HG02642 (cell line): ENCODE results near the gene TMEM11.
"Not testable (repeated sequence)": the region's sequence is repeated elsewhere in the genome, so short reads cannot be mapped to it uniquely, and the experiment has no call there.

Source experiments
- ATAC-seq: cut with Tn5 transposase; IDR thresholded peaks from one replicate; pipeline ENCODE4 v1.9.1; 2021; ENCODE audit warnings: mild to moderate bottlenecking; ENCODE audit not compliant: unreplicated experiment, poor library complexity

Gene TMEM11

DNA sequence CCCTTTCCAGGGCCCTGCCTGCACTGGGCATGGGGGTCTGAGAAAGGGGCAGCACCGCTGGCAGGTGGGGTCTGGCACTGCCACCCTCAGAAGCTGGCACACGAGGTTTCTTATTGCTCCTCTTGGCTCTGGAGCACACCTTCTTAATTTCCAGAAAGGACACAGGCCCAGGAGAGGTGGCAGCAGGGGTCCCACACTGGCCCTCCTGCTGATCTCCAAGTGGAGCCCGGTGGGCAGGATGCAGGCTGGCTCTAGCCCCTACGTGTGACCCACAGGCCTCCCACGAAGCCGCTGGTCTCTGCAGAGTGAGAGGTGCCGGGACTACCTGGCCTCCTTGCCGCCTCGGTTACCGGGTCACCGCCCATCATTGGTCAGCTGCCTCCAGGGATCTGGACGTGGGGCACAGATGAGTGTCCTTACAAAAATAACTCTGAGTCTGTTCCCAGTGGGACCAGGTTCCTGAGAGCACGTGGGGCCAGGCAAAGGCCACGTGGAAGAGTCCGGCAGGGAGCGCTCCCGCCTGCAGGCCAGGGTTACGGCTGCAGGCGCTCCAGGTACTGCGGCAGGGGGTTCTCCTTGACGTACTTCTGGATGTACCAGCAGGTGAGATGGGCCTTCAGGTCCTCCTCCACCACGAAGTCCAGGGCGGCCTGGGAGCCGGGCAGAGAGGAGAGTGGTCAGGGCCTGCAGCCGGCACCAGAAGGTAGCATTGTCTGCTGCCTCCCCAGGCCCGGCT, 29.0 kb upstream of the TMEM11 start:
- ATAC-seq: no peak

DNA sequence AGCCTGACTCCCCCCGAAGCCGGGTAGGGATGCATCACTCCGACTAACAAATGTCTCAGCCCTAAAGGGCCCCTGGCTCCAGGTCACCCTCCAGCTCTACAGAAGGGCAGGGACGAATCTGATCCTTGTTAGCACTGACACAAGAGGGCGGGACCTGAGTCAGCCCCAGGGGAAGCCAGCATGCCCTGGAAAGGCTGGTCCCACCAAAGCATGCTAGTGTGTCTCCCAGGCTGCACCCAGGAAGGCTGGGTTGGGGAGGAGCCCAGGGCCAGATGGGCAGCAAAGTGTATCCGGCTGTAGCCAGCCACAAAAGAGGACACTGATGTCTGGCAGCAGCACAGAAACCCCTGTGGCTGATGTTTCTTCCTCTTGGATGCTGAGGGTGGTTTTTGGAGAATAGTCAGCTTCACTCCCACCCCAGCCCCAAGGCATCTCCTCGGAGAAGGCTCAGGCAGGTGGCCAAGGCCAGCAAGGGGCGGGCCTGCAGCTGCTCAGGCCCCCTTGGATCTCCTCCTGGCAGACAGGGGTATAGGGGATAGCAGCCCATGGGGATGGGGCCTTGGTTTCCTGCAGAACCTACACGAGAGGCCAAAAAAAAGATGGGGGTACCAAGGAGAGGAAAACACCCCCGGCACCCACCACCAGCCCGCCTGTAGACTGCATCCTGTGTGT, 28.2 kb upstream of the TMEM11 start:
- no peak for ATAC-seq

DNA sequence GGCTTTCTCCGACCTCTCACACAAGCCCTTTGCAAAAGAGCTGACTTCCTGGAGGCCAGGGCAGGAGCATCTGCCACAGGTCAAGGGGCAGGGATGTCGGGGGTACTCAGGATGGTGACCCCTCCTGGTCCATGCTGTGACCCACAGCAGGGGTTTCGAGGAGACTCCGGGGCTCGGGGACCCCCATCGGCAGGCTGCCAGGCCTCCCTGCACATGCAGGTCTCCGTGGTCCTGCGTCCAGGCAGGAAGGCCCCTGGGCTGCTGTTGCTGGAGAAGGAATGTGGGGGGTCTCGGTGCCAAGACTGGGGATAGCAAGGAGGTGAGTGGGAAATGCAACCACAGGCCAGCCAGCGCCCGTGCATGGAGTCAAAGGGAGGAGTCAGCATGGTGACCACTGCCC, 27.6 kb upstream of the TMEM11 start:
- ATAC-seq: no peak

DNA sequence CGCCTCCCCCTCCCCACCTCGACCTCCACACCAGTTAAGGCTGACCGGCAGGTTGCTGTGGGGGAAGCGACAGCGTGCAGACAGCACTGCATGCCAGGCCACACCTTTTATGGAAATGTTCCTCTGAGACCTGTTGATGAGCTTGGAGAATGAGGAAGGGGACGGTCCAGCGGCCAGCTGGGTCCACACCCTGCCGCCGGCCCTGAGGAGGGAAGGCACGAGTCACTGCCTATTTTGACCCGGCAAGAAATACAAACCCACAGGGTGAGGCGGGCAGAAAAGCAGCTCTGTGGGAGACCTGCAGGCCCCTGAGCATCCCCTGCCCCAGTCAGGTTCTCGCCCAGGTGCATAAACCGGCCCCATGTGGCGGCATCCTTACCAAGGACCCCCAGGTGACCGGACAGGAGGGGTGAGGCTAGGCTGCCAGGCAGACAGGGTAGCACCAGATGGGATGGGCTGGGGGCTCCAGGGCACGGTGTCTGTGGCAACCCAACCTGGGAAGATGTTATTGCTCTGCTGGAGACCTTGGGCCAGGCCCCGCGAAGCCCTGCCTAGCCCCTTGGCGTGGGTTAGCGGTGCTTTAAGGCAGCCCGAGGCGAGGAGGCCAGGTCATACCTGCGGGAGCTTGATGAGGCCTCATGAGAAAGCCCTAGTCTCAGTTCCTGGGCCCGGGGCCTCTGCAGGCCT, 26.6 kb upstream of the TMEM11 start:
- ATAC-seq: no peak

DNA sequence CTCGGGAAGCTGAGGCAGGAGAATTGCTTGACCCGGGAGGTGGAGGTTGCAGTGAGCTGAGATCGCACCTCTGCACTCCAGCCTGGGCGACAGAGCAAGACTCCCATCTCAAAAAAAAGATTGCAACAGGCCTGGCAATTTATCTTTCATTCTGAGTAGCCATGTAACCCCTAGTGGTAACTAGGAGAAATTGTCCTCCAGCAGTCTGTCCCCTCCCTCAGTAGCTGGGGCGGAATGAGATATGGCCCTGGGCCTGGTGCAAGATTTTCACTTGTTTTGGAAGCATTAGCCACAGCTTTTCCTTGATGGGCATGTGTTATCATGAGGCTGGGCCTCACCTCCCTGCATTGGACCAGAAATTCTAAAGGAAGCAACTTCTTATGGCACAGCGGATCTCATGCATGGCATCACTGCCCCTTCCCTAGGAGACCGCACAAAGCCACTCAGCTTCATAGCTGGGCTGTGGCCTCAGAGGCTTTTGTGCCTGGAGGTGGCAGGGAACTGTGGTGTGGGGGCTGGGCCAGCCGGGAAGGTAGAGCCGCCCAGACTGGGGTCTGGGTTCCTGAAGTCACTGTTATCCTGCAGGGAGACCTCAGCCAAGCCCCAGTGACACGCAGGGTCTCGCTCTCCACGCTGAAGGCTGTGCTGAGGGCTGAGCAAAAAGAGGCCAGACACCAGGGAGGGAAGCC, 25.9 kb upstream of the TMEM11 start:
- ATAC-seq: no peak

DNA sequence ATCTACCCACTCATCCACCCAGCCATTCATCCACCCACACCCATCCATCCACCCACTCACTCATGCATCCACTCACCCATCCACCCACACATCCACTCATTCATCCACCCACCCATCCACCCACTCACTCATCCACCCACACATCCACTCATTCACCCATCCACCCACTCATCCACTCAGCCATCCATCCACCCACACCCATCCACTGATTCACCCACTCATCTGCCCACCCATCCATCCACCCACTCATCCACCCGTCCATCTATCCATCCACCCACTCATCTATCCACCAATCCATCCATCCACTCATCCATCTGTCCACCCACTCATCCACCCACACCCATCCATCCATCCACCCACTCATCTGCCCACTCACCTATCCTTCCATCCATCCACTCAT, 22.0 kb upstream of the TMEM11 start:
- no peak for ATAC-seq

DNA sequence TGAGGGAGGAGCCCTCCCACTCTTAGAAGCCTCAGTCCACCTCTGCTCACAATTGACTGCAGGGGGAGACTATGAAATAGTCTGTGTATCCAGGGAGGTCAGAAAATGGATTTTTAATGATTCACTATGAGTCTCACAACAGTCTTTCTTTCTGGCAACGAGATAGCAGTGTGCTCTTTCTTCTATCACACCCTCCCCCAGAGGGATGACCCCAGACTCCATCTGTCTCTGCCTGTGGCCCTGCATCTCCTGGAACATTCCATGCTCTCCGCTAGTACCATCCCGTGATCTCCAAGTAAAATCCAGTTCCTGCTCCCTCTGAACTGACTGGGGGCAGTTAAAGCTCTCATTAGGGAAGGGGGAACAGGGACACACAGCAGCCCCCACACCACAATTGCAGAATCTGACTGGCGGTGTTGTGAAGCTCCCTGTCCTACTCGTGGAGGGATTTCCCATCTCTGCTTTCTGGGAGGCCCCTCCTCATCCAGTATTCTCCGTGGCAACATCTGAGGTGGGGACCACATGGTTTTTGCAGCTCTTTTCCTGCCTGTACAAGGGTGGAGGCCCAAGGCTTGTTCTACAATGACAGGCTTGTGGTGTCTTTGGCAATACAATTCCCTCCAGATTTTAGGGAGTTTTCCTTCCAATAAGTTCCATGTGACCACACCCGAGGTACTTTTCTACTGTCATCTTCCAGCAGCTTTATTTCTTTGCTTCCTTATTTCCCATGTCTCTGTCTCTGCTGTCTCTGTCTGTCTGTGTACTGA, 19.8 kb upstream of the TMEM11 start:
- ATAC-seq: no peak

DNA sequence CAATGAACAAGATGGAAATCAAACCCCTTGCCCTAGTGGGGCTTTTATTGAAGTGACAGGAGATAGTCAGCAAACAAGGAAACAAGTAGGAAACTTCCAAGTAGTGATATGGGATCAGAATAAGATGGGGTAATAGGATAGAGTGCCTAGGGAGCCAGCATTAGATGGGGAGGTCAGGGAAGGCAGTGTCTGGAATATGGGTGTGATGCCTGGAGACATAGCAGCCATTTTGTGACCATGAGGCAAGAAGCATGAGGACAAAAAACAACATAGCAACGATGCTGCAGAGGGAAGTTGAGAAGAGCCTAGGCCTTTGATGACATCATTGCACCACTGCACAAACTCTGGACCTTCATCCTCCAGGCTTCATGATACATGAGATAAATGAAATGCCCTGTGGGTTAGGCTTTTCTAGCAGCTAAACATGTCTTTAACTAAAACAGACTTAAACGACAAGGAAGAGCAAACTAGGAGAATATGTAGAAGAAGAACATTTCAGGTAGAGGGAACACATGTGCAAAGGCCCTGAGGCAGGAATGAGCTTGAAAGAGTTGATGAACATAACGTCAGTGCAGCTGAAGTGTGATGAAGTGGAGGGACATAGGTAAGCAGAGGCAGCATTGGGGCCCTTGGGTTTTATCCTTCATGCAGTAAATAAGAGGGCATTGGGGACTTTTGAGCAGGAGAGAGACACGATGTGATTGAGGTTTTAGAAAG, 18.2 kb upstream of the TMEM11 start:
- ATAC-seq: no peak

DNA sequence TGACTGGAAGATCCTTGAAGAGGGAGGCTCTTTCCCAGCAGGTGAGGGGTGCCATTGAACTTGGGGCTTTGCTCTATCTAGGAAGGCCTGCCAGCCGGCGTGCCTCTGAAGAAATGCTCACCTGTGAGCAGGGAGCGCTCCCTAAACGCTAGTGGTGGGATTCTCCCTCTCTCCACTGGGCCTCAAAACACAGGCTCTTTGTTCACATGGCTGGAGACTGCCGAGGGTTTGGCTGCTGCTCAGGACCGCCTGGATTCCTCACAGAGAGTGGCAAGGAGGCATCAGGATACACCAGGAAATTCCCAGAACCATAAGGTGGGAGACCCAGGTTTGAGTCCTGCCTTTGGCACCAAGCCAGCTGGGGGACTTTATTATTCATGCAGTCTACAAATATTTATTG, 17.6 kb upstream of the TMEM11 start:
- ATAC-seq: no peak

DNA sequence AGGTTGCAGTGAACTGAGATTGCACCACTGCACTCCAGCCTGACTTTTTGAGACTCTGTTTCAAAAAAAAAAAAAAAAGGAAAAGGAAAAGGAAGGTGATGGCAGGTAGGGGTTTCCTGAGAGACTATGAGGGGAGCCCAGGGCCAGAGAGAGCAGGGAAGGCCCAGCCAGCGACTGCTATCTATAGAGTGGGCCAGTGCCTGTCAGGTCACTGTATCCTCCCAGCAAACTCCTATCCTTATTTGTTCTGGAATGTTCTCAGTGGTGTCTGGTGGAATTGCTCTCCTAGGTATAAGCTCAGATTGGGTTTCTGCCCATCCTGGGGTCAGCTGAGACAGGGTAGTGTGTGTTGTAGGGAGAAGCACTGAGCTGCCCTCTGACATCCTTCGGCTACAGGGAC, 14.9 kb upstream of the TMEM11 start:
- no peak for ATAC-seq

DNA sequence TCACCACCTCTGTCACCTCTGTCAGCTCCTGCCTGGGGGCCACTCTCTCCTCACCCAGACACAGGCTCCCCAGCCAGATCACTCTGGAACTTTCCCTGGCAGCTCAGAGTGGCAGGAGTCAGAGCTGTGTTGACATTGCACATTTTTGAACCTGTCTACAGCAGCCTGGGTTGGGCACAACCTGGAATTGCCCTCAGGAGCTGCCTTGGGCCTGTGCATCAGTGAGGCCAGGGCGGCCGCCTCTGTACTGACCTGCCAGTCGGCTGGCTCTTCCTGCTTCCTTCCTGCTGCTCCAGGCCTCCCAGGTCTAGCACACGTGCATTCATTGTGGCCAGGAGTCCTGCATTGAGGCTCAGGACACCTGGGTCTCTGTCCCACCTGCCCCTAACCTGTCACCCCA, 14.2 kb upstream of the TMEM11 start:
- ATAC-seq: no peak

DNA sequence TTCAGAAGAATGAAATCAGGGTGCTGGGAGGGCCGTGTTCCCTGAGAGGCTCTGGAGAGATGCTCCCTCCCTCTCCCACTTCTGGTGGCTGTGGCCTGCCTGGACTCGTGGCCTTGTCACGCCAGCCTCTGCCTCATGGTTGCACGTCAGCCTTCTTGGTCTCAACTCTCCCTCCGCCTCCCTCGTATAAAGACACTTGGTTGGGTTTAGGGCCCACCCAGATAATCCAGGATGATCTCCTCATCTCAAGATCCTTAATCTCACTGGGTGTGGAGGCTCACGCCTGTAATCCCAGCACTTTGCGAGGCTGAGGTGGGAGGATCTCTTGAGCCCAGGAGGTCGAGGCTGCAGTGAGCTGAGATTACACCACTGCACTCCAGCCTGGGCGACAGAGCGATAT, 13.3 kb upstream of the TMEM11 start:
- not testable (repeated sequence) for ATAC-seq

DNA sequence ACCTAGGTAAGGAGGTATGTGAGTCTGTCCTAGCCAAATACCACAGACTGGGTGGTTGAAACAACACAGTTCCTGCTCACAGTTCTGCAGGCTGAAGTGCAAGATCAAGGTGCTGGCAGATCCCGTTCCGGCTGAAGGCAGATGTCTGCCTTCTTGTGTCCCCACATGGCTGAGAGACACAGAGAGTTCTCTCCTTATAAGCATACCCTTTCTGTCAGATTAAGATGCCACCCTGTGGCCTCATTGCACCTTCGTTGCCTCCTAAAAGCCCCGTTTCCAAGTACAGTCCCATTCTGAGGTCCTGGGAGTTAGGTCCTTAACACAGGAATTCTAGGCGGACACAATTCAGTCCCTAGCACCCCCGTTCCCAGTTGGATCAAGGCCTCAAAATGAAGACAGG, 9.1 kb upstream of the TMEM11 start:
- ATAC-seq: no peak

DNA sequence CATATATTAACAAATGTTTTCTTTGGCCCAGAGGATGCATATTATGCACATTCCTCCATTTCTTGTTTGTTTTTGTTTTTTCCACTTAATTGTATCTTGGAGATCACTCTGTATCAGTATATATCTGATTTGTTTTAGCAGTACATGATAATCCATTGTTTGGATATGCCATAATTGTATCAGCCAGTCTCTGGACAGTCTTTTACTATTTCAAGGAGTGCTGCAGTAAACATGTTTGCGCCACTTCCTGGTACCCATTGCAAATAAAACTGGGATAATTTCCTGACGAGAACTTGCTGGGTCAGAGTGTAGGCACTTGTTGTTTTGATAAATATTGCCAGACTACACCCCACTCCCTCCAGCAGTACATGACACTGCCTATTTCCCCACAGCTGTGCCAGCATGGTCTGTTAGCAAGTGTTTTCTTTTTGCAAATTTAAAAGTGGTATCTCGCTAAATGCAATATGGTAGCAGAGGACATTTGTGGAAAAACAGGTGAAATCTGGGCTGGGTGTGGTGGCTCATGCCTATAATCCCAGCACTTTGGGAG, 4.9 kb upstream of the TMEM11 start:
- no peak for ATAC-seq

DNA sequence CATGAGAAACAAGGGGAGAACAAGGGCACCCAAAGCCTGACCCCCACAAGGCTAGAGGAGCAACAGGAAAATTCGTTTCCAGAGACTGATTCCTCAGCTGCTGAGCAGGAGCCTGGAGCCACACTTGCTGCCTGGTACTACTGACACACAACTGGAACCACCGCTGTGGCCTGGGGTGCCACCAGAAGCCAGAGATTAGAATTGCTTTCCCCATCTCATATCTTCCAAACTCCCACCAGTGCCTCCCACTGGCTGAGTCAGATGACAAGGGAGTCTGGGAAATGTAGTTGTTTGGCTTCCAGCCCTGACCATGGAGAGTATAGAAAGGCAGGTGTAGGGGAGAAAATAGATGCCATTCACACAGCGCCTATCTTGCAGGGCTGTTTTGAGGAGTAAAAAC, 4.1 kb upstream of the TMEM11 start:
- no peak for ATAC-seq

DNA sequence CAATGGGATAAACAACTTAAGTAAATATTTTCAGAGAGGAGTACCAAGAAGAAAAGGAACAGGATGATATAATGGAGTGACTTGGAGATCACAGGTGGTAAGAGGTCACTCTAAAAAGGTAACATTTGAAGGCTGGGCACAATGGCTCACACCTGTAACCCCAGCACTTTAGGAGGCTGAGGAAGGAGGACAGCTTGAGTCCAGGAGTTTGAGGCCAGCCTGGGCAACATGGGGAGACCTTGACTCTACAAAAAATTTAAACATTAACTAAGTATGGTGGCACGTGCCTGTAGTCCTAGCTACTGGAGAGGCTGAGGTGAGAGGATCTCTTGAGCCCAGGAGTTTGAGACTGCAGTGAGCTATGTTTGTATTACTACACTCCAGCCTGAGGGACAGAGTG, 3.4 kb upstream of the TMEM11 start:
- no peak for ATAC-seq

DNA sequence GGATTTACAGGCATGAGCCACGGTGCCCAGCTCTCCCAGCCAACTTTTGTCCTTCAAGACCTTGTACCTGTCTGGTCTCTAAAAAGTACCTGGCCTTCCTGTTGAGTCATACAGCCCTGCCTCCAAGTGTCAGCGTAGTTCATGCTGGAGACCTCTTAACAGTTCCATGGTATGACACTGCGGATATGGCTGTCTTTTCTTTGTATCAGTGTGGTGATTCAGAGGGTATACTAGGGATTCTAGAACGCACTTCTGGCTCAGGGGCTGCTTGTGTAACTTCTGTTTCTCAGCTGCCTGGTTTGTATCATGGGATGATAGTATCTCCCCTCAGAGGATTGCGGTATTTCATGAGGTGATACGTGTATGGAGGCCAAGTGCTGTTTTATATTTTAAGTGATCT, 2.0 kb upstream of the TMEM11 start:
- no peak for ATAC-seq

DNA sequence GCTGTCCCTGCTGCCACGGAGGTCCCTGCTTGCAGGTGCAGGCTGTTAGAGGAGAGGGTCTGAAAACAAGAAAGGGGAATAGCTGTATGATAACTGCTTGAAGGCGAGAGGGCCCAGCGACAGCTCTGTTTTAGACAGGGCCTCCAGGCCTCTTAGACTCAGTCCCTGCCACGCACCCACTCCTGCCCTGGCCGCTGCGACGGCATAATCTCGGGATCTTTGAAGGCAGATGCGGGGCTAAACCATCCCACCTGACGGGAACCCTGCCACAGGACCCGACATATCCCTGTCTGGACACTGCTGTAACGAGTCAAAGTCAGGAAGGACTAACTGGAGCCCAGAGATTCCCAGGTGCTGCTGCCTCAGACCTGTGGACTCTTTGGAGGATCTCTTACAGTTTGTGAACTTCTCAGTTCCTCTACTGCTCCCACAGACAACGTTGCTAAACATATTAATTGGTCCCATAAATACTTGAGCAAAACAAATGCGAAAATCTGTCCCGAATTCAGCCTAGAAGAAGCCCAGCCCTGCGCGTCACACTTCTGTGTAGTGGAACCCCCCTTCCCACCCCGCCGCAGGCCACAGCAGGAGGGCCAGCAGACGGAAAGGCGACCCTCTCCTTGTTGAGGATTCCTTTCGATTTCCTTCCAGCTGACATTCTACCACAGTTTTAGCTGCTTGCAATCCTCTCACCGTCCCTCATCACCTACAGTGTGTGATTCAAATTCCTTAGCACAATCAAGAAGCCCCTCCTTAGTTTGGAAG, 998 bp upstream of the TMEM11 start:
- peak; percentile 13 for ATAC-seq

DNA sequence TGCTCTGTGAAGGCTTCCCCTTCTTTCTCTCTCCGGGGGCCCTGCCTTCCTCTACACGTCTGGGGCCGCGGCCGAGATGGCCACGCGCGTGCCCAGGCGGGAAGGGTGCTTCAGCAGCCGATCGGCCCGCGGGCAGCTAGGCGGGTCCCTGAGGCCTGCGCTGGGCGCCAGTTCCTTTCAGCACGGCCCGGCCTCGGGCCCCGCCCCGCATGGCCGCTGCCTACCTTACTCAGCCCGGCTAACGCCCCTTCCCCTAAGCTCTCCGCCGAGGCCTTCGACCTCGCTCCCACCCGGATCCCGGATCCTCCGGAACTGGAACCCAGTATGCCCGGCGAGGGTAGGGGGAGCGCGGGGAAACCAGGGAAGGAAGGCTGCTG, 335 bp downstream of the TMEM11 start:
- peak; percentile 11 for ATAC-seq
